SK-N-SH treated with all-trans-retinoic acid at 6 μM for 48 hours (cell line): ENCODE measurements around the gene ISG15.

Experiments
- ATAC-seq: fragments of 200-7000 bp; cut with Tn5 transposase; 3 replicates; pipeline ENCODE4 v1.9.1; 2020; ENCODE audit warnings: mild to moderate bottlenecking, moderate library complexity
- ARNTL ChIP-seq: fragments of 450-650 bp; formaldehyde crosslinking; IDR thresholded peaks from 2 replicates; pipeline ENCODE4 v1.5.0; 2020; ENCODE audit warnings: low read depth, mild to moderate bottlenecking, moderate library complexity, borderline replicate concordance
- BACH2 ChIP-seq: fragments of 250-450 bp; sonication (Bioruptor Pico); IDR thresholded peaks from 2 replicates; pipeline ENCODE4 v1.9.0; 2021; ENCODE audit warnings: mild to moderate bottlenecking, borderline replicate concordance
- CREB5 ChIP-seq: fragments of 250-450 bp; sonication (Bioruptor Pico); IDR thresholded peaks from 2 replicates; pipeline ENCODE4 v1.5.1; 2020; ENCODE audit warnings: low read depth, mild to moderate bottlenecking, moderate library complexity
- CSDC2 ChIP-seq: fragments of 250-450 bp; sonication (Bioruptor Pico); IDR thresholded peaks from 2 replicates; pipeline ENCODE4 v1.5.0; 2020; ENCODE audit warnings: mild to moderate bottlenecking, moderate library complexity
- CSRNP3 ChIP-seq: fragments of 250-450 bp; sonication (Bioruptor Pico); IDR thresholded peaks from 2 replicates; pipeline ENCODE4 v1.5.1; 2021; ENCODE audit warnings: mild to moderate bottlenecking, moderate library complexity
- GLIS3 ChIP-seq: fragments of 250-450 bp; sonication (Bioruptor Pico); IDR thresholded peaks from 2 replicates; pipeline ENCODE4 v1.5.0; 2020; ENCODE audit warnings: mild to moderate bottlenecking, moderate library complexity
- ISL1 ChIP-seq: fragments of 250-450 bp; sonication (Bioruptor Pico); IDR thresholded peaks from 2 replicates; pipeline ENCODE4 v2.1.2; 2022; ENCODE audit warnings: mild to moderate bottlenecking, moderate library complexity
- OSR1 ChIP-seq: fragments of 250-450 bp; sonication (Bioruptor Pico); IDR thresholded peaks from 2 replicates; pipeline ENCODE4 v1.8.0; 2022; ENCODE audit warnings: moderate library complexity, mild to moderate bottlenecking, inconsistent platforms
- PATZ1 ChIP-seq: fragments of 250-450 bp; sonication (Bioruptor Pico); IDR thresholded peaks from 2 replicates; pipeline ENCODE4 v1.8.0; 2020; ENCODE audit warnings: mild to moderate bottlenecking, moderate library complexity, borderline replicate concordance
- PPARA ChIP-seq: fragments of 250-450 bp; sonication (Bioruptor Pico); IDR thresholded peaks from 2 replicates; pipeline ENCODE4 v1.5.0; 2020; ENCODE audit warnings: mild to moderate bottlenecking, borderline replicate concordance
- RARB ChIP-seq: fragments of 250-450 bp; sonication (Bioruptor Pico); IDR thresholded peaks from 2 replicates; pipeline ENCODE4 v1.8.0; 2021; ENCODE audit warnings: mild to moderate bottlenecking, moderate library complexity
- SNAI2 ChIP-seq: fragments of 250-450 bp; sonication (Bioruptor Pico); IDR thresholded peaks from 2 replicates; pipeline ENCODE4 v1.5.0; 2020; ENCODE audit warnings: mild to moderate bottlenecking, moderate library complexity
- TCF4 ChIP-seq: fragments of 250-450 bp; sonication (Bioruptor Pico); IDR thresholded peaks from 2 replicates; pipeline ENCODE4 v1.8.0; 2021; ENCODE audit warnings: mild to moderate bottlenecking, moderate library complexity, borderline replicate concordance
- TOX ChIP-seq: fragments of 250-450 bp; sonication (Bioruptor Pico); IDR thresholded peaks from 2 replicates; pipeline ENCODE4 v1.8.0; 2021; ENCODE audit warnings: mild to moderate bottlenecking, moderate library complexity, borderline replicate concordance
- ZC3H10 ChIP-seq: fragments of 250-450 bp; sonication (Bioruptor Pico); IDR thresholded peaks from 2 replicates; pipeline ENCODE4 v1.5.1; 2021; ENCODE audit warnings: mild to moderate bottlenecking, moderate library complexity
- ZFP3 ChIP-seq: fragments of 250-450 bp; sonication (Bioruptor Pico); IDR thresholded peaks from 2 replicates; pipeline ENCODE4 v1.5.0; 2020; ENCODE audit warnings: mild to moderate bottlenecking, moderate library complexity
- ZFP30 ChIP-seq: fragments of 450-650 bp; formaldehyde crosslinking; IDR thresholded peaks from 2 replicates; pipeline ENCODE4 v1.5.0; 2022; ENCODE audit warnings: mild to moderate bottlenecking, moderate library complexity
- ZNF565 ChIP-seq: fragments of 450-650 bp; formaldehyde crosslinking; conservative IDR thresholded peaks from 2 replicates; pipeline ENCODE4 v1.5.0; 2020; ENCODE audit warnings: low read depth, mild to moderate bottlenecking, moderate library complexity

Gene ISG15

GRCh38 chr1:1060281-1061000 is 47.1 kb downstream of the ISG15 start:
- no peak for ATAC-seq
- TF ChIP-seq PATZ1 (CRISPR knock-in tag) = no peak
- no peak for TF ChIP-seq ZNF565 (CRISPR knock-in tag)
- no peak for TF ChIP-seq SNAI2 (CRISPR knock-in tag)
- no peak for TF ChIP-seq GLIS3
- TF ChIP-seq CSRNP3 (CRISPR knock-in tag) = no peak
- TF ChIP-seq BACH2 (CRISPR knock-in tag) = no peak
- no peak for TF ChIP-seq ZC3H10 (CRISPR knock-in tag)

GRCh38 chr1:1061682-1062345 is 48.5 kb downstream of the ISG15 start:
- no peak for TF ChIP-seq ZNF565 (CRISPR knock-in tag)
- no peak for TF ChIP-seq GLIS3
- TF ChIP-seq ARNTL (CRISPR knock-in tag) = no peak
- TF ChIP-seq SNAI2 (CRISPR knock-in tag) = no peak
- no peak for TF ChIP-seq ZFP3 (CRISPR knock-in tag)
- no peak for TF ChIP-seq ZFP30 (CRISPR knock-in tag)
- no peak for TF ChIP-seq TOX (CRISPR knock-in tag)
- no peak for ATAC-seq

GRCh38 chr1:1062348-1063163 is 49.3 kb downstream of the ISG15 start:
- ATAC-seq = peak; percentile 6; the same call in 1 of the 3 replicates

GRCh38 chr1:1063261-1063944 is 50.1 kb downstream of the ISG15 start:
- peak; percentile 1; the same call in 2 of the 3 replicates for ATAC-seq
- TF ChIP-seq RARB (no peak), CSRNP3 (CRISPR knock-in tag) (no peak), ZNF565 (CRISPR knock-in tag) (no peak), TCF4 (CRISPR knock-in tag) (no peak), GLIS3 (no peak), CREB5 (CRISPR knock-in tag) (no peak), ZFP3 (CRISPR knock-in tag) (no peak), PPARA (CRISPR knock-in tag) (no peak), ISL1 (no peak), CSDC2 (CRISPR knock-in tag) (no peak), ARNTL (CRISPR knock-in tag) (no peak)

More at GRCh38 chr1:1062348-1063163, 49.3 kb downstream of the ISG15 start:
- TF ChIP-seq OSR1 (no peak), CSDC2 (CRISPR knock-in tag) (no peak), CSRNP3 (CRISPR knock-in tag) (no peak), TOX (CRISPR knock-in tag) (no peak), CREB5 (CRISPR knock-in tag) (no peak)
